ENCODE data around the gene CTAG1A.
"Not testable (repeated sequence)": the region's sequence is repeated elsewhere in the genome, so short reads cannot be mapped to it uniquely, and the experiment has no call there.

Gene CTAG1A

GRCh38 chrX:154547245-154548027, 37.5 kb upstream of the CTAG1A start, which contains the start of gene IKBKG:
IKBKG (plus strand) TSS chrX:154547620; CDS start chrX:154552003, 4,383 bp downstream.
- Histone ChIP-seq H3K4me1 (ENCODE audit: control insufficient read depth in 1 of 2, insufficient read depth in 1 of 2, low read depth in 1 of 2, low read length in 1 of 2) (peaks cover 38 to 68% of the 10 kb centered on the region in 2 experiments), H3K36me3 (peaks cover 13% of the 10 kb centered on the region), H3K27ac (peak within 1 kb of the TSS; percentile 100), H3K27me3 (no peaks in the 10 kb centered on the region), H3K4me3 (ENCODE audit: low read depth in 1 of 2, low read length in 1 of 2) (peak within 1 kb of the TSS; percentile 77 to 80), H3K9me3 (no peaks in the 10 kb centered on the region)
- no peak for TF ChIP-seq CTCF (IDR thresholded peaks at IDR 0.05)

GRCh38 chrX:154548028-154548316, 37.0 kb upstream of the CTAG1A start:
- Histone ChIP-seq H3K4me1 (ENCODE audit: control insufficient read depth in 1 of 2, insufficient read depth in 1 of 2, low read depth in 1 of 2, low read length in 1 of 2) (peaks cover 38 to 65% of the 10 kb centered on the region in 2 experiments), H3K9me3 (no peaks in the 10 kb centered on the region)
- TF ChIP-seq CTCF (IDR thresholded peaks at IDR 0.05), result no peak

DNA sequence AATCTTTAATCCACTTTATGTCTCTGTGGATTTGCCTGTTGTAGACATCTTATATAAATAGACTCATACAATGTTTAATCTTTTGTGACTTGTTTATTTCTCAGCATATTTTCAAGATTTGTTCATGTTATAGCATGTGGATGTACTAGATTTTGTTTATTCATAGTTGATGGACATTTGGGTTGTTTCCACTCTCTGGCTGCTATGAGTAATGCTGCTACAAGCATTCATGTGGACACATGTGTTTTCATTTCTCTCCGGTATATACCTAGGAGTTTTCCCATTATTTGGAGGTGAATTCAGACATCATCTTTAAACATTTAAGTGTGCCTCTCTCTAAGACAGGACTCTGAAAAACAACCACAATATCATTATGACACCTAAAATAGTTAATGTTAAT, 35.2 kb upstream of the CTAG1A start:
- H3K27me3 ChIP-seq, result no peaks in the 10 kb centered on the region
- peaks cover 23% of the 10 kb centered on the region for H3K36me3 ChIP-seq
- no peaks in the 10 kb centered on the region for H3K9me3 ChIP-seq
- no peak overlapping the region for H3K4me3 ChIP-seq (ENCODE audit: low read depth in 1 of 2, low read length in 1 of 2)
- H3K4me1 ChIP-seq (ENCODE audit: control insufficient read depth in 1 of 2, insufficient read depth in 1 of 2, low read depth in 1 of 2, low read length in 1 of 2), result peaks cover 29 to 50% of the 10 kb centered on the region in 2 experiments
- H3K27ac ChIP-seq, result peak overlapping the region; percentile 15
- no peak for TF ChIP-seq CTCF (IDR thresholded peaks at IDR 0.05)

More at GRCh38 chrX:154548028-154548316, 37.0 kb upstream of the CTAG1A start:
- H3K4me3 ChIP-seq (ENCODE audit: low read depth in 1 of 2, low read length in 1 of 2), result peak overlapping the region; percentile 77 to 80
- no peaks in the 10 kb centered on the region for H3K27me3 ChIP-seq
- H3K27ac ChIP-seq, result peak overlapping the region; percentile 100
- peaks cover 13% of the 10 kb centered on the region for H3K36me3 ChIP-seq

- peaks cover 15 to 32% of the 10 kb centered on the region in 2 experiments for H3K4me1 ChIP-seq (ENCODE audit: control insufficient read depth in 1 of 2, insufficient read depth in 1 of 2, low read depth in 1 of 2, low read length in 1 of 2)
- H3K9me3 ChIP-seq; H3K4me3 ChIP-seq (ENCODE audit: low read depth in 1 of 2, low read length in 1 of 2): not testable (repeated sequence)
Measured at GRCh38 chrX:154552112-154552806, 32.7 kb upstream of the CTAG1A start.

DNA sequence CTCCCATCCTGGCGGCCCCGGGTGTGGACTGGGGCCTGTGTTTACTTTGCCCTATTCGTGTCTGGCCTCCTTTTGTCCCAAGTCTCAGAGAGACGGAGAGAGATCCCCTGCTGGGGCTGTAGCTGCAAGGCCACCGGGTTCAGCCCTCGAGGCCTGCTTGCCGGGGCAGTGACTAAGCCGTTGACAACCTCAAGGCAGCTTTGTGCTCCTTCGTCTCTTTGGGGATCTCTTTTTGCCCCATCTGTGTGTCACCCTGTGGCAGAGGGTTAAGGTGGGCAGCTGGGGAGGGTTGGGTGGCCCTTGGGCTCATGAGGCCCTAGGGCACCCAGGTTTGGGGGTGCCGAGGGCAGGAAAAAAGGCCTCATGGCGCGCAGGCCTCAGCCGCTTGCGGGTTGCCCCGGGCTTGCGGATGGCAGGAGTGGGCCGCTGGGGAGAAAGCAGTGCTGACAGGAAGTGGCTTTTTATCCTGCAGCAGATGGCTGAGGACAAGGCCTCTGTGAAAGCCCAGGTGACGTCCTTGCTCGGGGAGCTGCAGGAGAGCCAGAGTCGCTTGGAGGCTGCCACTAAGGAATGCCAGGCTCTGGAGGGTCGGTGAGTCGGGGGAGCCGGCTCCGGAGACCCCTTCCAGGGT, 26.8 kb upstream of the CTAG1A start:
- H3K4me3 ChIP-seq (ENCODE audit: low read depth in 1 of 2, low read length in 1 of 2); H3K27me3 ChIP-seq; H3K9me3 ChIP-seq; H3K27ac ChIP-seq; H3K4me1 ChIP-seq (ENCODE audit: control insufficient read depth in 1 of 2, insufficient read depth in 1 of 2, low read depth in 1 of 2, low read length in 1 of 2): not testable (repeated sequence)
- peaks cover 22% of the 10 kb centered on the region for H3K36me3 ChIP-seq

More at GRCh38 chrX:154552112-154552806, 32.7 kb upstream of the CTAG1A start:
- H3K27ac ChIP-seq, result peak overlapping the region; percentile 76
- H3K36me3 ChIP-seq, result peaks cover 24% of the 10 kb centered on the region
- not testable (repeated sequence) for H3K27me3 ChIP-seq

DNA sequence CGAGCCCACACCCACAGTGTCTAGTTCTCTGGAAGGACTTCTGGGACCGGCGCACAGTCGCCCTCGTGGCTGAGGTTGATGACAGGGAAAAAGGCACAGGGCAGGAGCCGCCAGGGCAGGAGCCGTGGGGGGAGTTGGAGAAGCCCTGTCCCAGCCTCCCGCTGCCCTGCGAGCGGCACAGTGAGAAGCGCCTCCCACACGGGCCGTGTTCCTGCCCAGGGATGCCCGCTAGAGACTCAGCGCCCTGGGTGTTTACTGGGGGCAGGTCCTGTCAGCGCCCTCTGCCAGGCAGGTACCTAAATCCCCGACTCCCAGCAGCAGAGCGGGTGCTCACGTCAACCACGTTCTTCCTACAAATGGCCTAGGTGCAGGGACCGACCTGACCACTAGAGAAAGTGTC, 26.0 kb upstream of the CTAG1A start:
- not testable (repeated sequence) for H3K4me3 ChIP-seq (ENCODE audit: low read depth in 1 of 2, low read length in 1 of 2); H3K4me1 ChIP-seq (ENCODE audit: control insufficient read depth in 1 of 2, insufficient read depth in 1 of 2, low read depth in 1 of 2, low read length in 1 of 2); H3K27me3 ChIP-seq; H3K27ac ChIP-seq; H3K9me3 ChIP-seq
- H3K36me3 ChIP-seq, result peaks cover 14% of the 10 kb centered on the region

DNA sequence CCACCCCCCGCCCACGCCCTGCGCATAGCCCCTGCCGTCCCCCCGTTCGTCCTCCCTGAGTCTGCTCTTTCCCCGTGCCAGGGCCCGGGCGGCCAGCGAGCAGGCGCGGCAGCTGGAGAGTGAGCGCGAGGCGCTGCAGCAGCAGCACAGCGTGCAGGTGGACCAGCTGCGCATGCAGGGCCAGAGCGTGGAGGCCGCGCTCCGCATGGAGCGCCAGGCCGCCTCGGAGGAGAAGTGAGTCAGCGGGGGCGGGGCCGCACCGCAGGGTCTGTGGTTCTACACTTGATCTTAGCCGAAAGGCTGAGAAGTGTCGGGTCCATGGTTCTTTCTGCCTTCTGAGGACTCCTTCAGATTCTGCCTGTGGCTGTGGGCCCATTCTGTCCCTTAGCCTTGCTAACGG, 24.6 kb upstream of the CTAG1A start:
- H3K27me3 ChIP-seq; H3K27ac ChIP-seq; H3K9me3 ChIP-seq; H3K4me3 ChIP-seq (ENCODE audit: low read depth in 1 of 2, low read length in 1 of 2); H3K4me1 ChIP-seq (ENCODE audit: control insufficient read depth in 1 of 2, insufficient read depth in 1 of 2, low read depth in 1 of 2, low read length in 1 of 2); H3K36me3 ChIP-seq: not testable (repeated sequence)

DNA sequence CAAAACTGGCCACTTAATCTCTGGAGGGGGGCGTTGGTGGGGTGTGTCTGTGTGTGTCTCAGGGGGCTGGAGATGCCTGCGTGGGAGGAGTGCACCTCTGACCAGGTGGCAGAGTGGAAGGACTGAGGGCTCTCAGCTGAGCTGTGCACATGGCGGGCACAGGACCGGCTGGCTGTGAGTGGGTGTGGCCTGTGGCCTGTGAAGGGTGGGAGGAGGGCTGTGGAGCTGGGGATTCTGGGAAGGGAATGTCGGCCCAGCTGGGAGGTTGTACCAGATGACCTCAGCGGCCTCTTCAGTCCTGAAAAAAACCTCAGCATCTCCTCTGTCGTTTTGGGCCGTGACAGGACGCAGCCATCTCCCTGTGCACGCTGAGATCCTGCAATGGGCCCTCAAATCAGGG, 22.6 kb upstream of the CTAG1A start:
- H3K27me3 ChIP-seq; H3K4me1 ChIP-seq (ENCODE audit: control insufficient read depth in 1 of 2, insufficient read depth in 1 of 2, low read depth in 1 of 2, low read length in 1 of 2); H3K9me3 ChIP-seq; H3K4me3 ChIP-seq (ENCODE audit: low read depth in 1 of 2, low read length in 1 of 2); H3K27ac ChIP-seq; H3K36me3 ChIP-seq: not testable (repeated sequence)

- not testable (repeated sequence) for H3K27ac ChIP-seq; H3K4me1 ChIP-seq (ENCODE audit: control insufficient read depth in 1 of 2, insufficient read depth in 1 of 2, low read depth in 1 of 2, low read length in 1 of 2); H3K36me3 ChIP-seq; H3K4me3 ChIP-seq (ENCODE audit: low read depth in 1 of 2, low read length in 1 of 2); H3K9me3 ChIP-seq; H3K27me3 ChIP-seq
Measured at GRCh38 chrX:154570361-154570760, 14.6 kb upstream of the CTAG1A start.

- not testable (repeated sequence) for H3K9me3 ChIP-seq; H3K4me1 ChIP-seq (ENCODE audit: control insufficient read depth in 1 of 2, insufficient read depth in 1 of 2, low read depth in 1 of 2, low read length in 1 of 2); H3K4me3 ChIP-seq (ENCODE audit: low read depth in 1 of 2, low read length in 1 of 2); H3K27ac ChIP-seq; H3K36me3 ChIP-seq; H3K27me3 ChIP-seq
Measured at GRCh38 chrX:154573061-154573460, 11.9 kb upstream of the CTAG1A start.

All from neutrophil (primary cell).